Left ventricle myocardium inferior (tissue), 1 donor: Measurements from ENCODE around the gene CLCF1. TPM values are rescaled to one million over a fixed set of nuclear protein-coding genes. Genes with fewer than 3 reads are reported as not detected.
"Not testable (repeated sequence)": the region's sequence is repeated elsewhere in the genome, so short reads cannot be mapped to it uniquely, and the experiment has no call there.

Source experiments
- DNase-seq: peaks from one replicate; pipeline ENCODE4 v3.0.0-alpha.2; 2020
- H3K27ac ChIP-seq: fragments of 200-600 bp; replicated peaks from 2 replicates; pipeline ENCODE4 v1.8.0; 2021
- H3K27me3 ChIP-seq: fragments of 200-600 bp; 2 replicates; pipeline ENCODE4 v1.8.0; 2021; ENCODE audit warnings: low read depth
- H3K36me3 ChIP-seq: fragments of 200-600 bp; 2 replicates; pipeline ENCODE4 v1.8.0; 2021
- H3K4me1 ChIP-seq: fragments of 200-600 bp; 2 replicates; pipeline ENCODE4 v1.8.0; 2021
- H3K4me3 ChIP-seq: fragments of 200-600 bp; 2 replicates; pipeline ENCODE4 v1.8.0; 2021; ENCODE audit warnings: mild to moderate bottlenecking, moderate library complexity
- H3K9me3 ChIP-seq: fragments of 200-600 bp; replicated peaks from 2 replicates; pipeline ENCODE4 v1.8.0; 2021
- intact Hi-C: fragments of 100-400 bp; cut with micrococcal nuclease; formaldehyde crosslinking; loops from one replicate; pipeline ENCODE4 v1.11.0; 2022
- total RNA-seq: library from RNA; stranded (reverse); fragmentation: NEBNext Ultra II Directional; extraction: Animal tissue kit (Norgen Biotek cat#: 25700); gene quantifications from one replicate; pipeline ENCODE4 v1.2.1, GENCODE V29; 2021
- TF ChIP-seq, protein P1 (sequence below): fragments of 200-600 bp; IDR thresholded peaks from 2 replicates; pipeline ENCODE4 v1.8.0; 2021; ENCODE audit warnings: antibody characterized with exemption, mild to moderate bottlenecking, borderline replicate concordance
- donor health status: DM: no; HTN: yes; CAD: no; lungs with severe emphysema.

CLCF1 gene
- total RNA-seq, 1 donor from 2014 or later: 0.82 TPM

- no peak for DNase-seq
- Histone ChIP-seq H3K9me3 (no peaks in the 10 kb centered on the region), H3K27ac (no peak overlapping the region), H3K27me3 (no peaks in the 10 kb centered on the region), H3K4me1 (peaks cover 30% of the 10 kb centered on the region), H3K4me3 (no peak overlapping the region), H3K36me3 (no peaks in the 10 kb centered on the region)
- intact Hi-C loops: no loop called here
- TF ChIP-seq, protein P1, sequence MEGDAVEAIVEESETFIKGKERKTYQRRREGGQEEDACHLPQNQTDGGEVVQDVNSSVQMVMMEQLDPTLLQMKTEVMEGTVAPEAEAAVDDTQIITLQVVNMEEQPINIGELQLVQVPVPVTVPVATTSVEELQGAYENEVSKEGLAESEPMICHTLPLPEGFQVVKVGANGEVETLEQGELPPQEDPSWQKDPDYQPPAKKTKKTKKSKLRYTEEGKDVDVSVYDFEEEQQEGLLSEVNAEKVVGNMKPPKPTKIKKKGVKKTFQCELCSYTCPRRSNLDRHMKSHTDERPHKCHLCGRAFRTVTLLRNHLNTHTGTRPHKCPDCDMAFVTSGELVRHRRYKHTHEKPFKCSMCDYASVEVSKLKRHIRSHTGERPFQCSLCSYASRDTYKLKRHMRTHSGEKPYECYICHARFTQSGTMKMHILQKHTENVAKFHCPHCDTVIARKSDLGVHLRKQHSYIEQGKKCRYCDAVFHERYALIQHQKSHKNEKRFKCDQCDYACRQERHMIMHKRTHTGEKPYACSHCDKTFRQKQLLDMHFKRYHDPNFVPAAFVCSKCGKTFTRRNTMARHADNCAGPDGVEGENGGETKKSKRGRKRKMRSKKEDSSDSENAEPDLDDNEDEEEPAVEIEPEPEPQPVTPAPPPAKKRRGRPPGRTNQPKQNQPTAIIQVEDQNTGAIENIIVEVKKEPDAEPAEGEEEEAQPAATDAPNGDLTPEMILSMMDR: no peak
Measured at GRCh38 chr11:67320691-67321090, 52.7 kb downstream of the CLCF1 start.

GRCh38 chr11:67320011-67320410 is 53.4 kb downstream of the CLCF1 start:
- Histone ChIP-seq H3K4me1 (peaks cover 30% of the 10 kb centered on the region), H3K36me3 (no peaks in the 10 kb centered on the region), H3K4me3 (no peak overlapping the region), H3K9me3 (no peaks in the 10 kb centered on the region), H3K27me3 (no peaks in the 10 kb centered on the region), H3K27ac (no peak overlapping the region)
- TF ChIP-seq, protein P1: no peak
- no peak for DNase-seq
- intact Hi-C loops: no loop called here

DNA sequence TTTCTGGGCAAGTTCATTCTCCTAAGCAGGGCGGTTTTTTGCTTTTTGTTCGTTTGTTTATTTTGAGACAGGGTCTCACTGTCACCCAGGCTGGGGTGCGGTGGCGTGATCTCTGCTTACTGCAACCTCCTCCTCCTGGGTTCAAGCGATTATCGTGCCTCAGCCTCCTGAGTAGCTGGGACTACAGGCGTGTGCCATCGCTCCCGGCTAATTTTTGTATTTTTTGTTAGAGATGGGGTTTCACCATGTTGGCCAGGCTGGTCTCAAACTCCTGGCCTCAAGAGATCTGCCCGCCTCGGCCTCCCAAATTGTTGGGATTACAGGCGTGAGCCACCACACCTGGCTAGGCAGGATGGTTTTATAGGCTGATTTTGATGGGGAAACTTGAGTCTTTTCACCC is 54.5 kb downstream of the CLCF1 start:
- Histone ChIP-seq H3K4me1 (peaks cover 30% of the 10 kb centered on the region), H3K4me3 (peak overlapping the region; percentile 83)
- intact Hi-C loops: loop anchor here (5.0 kb wide), 1 partner anchor 57 kb away; no protein-coding TSS in a partner anchor
- not testable (repeated sequence) for H3K9me3 ChIP-seq, H3K27me3 ChIP-seq, DNase-seq, H3K27ac ChIP-seq, H3K36me3 ChIP-seq

GRCh38 chr11:67317888-67318555 is 55.4 kb downstream of the CLCF1 start:
- H3K36me3 ChIP-seq: no peaks in the 10 kb centered on the region
- H3K4me1 ChIP-seq: peaks cover 30% of the 10 kb centered on the region
- intact Hi-C loops: loop anchor here (5.0 kb wide), 1 partner anchor 56 kb away; no protein-coding TSS in a partner anchor
- peak overlapping the region; percentile 98 for H3K27ac ChIP-seq
- H3K9me3 ChIP-seq: no peaks in the 10 kb centered on the region
- no peak for DNase-seq
- H3K27me3 ChIP-seq: no peaks in the 10 kb centered on the region
- H3K4me3 ChIP-seq: peak overlapping the region; percentile 83
- TF ChIP-seq, protein P1: no peak

DNA sequence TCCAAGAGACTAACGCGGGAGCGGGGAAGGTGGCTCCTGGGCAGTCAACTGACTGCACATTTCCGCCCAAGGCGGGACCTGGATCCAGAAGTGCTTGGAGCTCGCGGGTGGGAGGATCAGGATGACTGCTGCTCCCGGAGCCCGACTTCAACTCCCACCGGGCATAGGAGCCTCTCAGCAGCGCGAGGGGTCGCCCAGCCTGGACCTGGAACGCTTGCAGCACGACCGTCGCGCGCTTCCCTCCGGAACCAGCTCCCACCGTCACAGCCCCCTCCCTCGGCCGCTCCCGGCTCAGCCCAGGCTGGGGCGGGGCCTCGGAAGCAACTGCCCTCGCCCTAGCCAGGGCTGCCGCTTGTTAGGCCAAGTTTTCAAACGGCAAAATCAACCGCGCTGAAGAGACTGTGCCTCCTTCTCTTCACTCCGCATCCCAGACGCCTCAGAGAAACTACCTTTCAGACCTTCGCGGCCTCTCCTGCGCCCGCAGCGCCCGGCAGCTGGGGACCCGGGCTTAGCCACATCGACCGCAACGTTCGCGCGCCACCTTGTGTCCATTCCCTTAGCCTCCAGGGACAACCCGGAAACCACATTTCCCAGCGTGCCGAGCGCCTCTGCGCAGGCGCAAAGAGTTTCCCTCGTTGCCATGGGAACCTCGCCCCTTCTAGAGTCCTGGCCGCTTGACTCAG is 56.1 kb downstream of the CLCF1 start:
- peak overlapping the region; percentile 83 for H3K4me3 ChIP-seq
- DNase-seq: peak; percentile 95
- no peaks in the 10 kb centered on the region for H3K36me3 ChIP-seq
- peak overlapping the region; percentile 98 for H3K27ac ChIP-seq
- TF ChIP-seq, protein P1: peak; percentile 97
- H3K27me3 ChIP-seq: no peaks in the 10 kb centered on the region
- H3K4me1 ChIP-seq: peaks cover 30% of the 10 kb centered on the region
- H3K9me3 ChIP-seq: no peaks in the 10 kb centered on the region
- intact Hi-C loops: loop anchor here (5.0 kb wide), 1 partner anchor 55 kb away; no protein-coding TSS in a partner anchor

DNA sequence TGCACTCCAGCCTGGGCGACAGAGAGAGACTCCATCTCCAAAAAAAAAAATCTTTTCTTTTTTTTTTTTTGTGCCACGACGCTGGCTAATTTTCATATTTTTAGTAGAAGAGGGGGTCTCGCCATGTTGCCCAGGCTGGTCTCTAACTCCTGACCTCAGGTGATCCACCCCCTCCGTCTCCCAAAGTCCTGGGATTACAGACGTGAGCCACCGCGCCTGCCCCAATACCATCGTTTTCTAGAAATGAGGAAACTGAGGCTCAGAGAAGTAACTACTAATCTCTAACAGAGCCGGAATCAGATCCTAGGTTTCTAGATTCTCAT is 56.6 kb downstream of the CLCF1 start:
- no peak for DNase-seq
- intact Hi-C loops: loop anchor here (5.0 kb wide), 1 partner anchor 55 kb away; no protein-coding TSS in a partner anchor

More for the DNA sequence above, 56.6 kb downstream of the CLCF1 start:
- Histone ChIP-seq H3K36me3 (no peaks in the 10 kb centered on the region), H3K4me3 (peak overlapping the region; percentile 83), H3K9me3 (no peaks in the 10 kb centered on the region), H3K4me1 (peaks cover 30% of the 10 kb centered on the region), H3K27me3 (no peaks in the 10 kb centered on the region), H3K27ac (peak overlapping the region; percentile 98)
- TF ChIP-seq, protein P1: no peak
